Measurements from ENCODE around the gene CASTOR1. TPM values are rescaled to one million over a fixed set of nuclear protein-coding genes. Genes with fewer than 3 reads are reported as not detected.

CASTOR1 gene
- total RNA-seq, 1 experiment from 2014 or later, result 3.4 TPM

DNA sequence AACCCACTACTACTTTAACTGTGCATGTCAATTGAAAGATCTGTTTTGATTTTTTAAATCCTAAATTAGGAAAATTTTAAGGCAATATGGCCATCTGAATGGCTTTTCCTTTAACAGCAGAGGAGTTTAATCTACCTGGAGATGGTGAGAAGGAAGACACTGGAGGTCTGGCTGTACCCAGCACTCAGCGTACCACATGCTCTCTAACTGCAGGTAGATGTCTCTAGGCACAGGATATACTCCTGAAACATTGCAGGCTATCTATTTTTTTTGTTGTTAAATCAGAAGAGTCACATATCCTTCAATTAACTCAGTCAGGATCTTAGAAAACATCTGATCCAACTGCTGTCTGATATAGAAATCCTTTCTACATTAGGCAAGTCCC is 17.3 kb upstream of the CASTOR1 start:
- no peak for DNase-seq (ENCODE audit: low read depth, low spot score)
- in situ Hi-C loops (cut with HindIII; ENCODE audit: low pct_unique_long_range_greater_than_20kb, low sequenced_read_pairs), result no loop called here

DNA sequence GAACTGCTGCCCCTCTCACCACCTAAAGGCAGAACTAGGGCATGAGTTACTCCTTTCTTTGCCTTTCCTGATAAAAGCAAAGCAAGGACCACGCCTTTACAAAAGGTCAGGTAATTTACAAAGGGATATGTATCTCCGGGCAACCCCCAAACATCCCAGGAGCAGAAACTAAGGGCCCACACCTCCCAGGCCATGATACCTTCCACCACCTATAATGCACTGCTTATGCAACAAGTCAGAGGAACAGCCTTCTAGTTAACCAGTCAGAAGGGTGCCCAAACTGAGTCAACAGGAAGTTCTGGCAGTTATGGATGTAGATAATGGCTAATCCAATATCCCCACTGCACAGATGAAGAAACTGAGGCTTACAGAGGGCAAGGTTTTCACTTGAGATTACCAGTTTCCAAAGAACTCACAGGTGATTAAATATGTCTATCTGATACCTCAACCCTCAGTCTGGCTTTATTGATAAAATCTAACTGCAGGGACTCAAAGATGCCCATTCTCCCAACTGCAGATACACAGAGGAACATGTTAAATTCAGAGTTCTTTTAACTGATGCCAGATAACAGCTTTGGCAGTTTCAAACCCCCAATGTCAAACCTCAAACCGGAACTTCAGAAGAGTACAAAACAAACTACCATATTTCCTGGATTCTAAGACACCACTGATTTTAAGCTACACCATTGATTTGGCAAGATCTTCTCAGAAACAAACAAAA is 16.8 kb upstream of the CASTOR1 start:
- DNase-seq (ENCODE audit: low read depth, low spot score), result no peak
- in situ Hi-C loops (cut with HindIII; ENCODE audit: low pct_unique_long_range_greater_than_20kb, low sequenced_read_pairs), result no loop called here

DNA sequence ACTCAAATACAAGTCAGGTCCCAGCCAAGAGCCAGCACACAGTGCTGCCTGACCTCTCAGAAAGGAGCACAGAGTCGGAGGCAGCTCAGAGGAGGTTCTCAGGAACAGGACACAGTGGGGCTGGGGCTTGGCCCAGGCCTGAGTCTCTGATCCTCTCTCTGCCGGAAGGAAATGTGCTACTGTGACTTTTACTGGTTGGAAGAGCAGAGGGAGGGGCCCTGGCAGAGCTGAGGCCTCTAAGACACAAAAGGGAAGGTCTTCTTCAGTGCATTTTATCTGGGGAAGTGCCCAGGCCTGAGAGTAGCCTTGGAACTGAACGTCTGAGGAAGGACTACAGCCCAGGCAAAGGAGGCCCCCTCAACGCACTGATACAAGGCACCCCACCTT is 16.2 kb upstream of the CASTOR1 start:
- DNase-seq (ENCODE audit: low read depth, low spot score), result no peak
- in situ Hi-C loops (cut with HindIII; ENCODE audit: low pct_unique_long_range_greater_than_20kb, low sequenced_read_pairs), result no loop called here

DNA sequence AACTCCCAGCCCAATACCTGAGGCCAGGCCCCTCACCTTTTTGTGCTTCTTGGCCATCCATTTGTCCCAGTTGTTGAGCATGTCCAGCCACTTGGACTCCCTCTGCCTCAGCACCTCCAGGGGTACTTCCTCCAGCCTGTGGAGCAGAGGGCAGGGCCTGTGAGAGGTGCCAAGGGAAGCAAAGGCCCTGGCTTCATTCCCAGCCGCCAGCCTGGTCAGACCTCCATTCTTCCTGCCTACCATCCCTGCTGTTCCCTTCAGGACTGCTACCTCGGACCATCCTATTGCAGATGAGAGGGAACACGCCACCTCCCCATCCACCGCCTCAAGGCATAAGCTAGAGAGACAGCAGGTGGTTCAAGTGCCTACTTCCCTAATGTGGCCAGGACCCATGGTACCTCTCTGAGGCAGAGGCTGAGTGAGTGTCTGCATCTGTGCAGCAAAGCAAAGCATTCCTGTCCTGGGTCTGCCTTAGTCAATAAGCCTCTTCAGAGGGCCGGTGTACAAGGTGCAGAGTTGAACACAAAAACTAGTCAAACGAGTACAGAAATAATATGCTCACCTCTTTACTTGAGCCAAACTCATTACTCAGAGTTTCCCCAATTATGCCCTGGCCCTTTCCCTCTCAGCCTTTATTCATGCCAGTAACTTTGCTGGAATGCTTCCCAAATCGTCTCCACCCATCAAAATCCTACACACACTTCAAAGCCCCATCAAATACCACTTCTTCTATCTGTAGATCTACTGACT is 15.4 kb upstream of the CASTOR1 start:
- in situ Hi-C loops (cut with HindIII; ENCODE audit: low pct_unique_long_range_greater_than_20kb, low sequenced_read_pairs), result no loop called here
- no peak for DNase-seq (ENCODE audit: low read depth, low spot score)

DNA sequence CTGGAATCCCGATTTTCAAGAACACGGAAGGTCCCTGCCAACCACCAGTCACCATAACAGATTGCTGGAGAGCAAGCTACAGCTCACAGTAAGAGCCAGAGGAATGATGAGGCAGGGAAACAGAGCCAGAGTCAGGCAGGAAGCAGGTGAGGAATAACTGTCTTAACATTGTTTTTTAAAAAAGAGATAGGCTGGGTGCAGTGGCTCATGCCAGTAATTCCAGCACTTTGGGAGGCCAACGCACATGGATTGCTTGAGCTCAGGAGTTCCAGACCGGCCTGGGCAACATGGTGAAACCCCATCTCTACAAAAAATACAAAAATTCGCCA is 13.5 kb upstream of the CASTOR1 start:
- in situ Hi-C loops (cut with HindIII; ENCODE audit: low pct_unique_long_range_greater_than_20kb, low sequenced_read_pairs), result no loop called here
- DNase-seq (ENCODE audit: low read depth, low spot score), result no peak

DNA sequence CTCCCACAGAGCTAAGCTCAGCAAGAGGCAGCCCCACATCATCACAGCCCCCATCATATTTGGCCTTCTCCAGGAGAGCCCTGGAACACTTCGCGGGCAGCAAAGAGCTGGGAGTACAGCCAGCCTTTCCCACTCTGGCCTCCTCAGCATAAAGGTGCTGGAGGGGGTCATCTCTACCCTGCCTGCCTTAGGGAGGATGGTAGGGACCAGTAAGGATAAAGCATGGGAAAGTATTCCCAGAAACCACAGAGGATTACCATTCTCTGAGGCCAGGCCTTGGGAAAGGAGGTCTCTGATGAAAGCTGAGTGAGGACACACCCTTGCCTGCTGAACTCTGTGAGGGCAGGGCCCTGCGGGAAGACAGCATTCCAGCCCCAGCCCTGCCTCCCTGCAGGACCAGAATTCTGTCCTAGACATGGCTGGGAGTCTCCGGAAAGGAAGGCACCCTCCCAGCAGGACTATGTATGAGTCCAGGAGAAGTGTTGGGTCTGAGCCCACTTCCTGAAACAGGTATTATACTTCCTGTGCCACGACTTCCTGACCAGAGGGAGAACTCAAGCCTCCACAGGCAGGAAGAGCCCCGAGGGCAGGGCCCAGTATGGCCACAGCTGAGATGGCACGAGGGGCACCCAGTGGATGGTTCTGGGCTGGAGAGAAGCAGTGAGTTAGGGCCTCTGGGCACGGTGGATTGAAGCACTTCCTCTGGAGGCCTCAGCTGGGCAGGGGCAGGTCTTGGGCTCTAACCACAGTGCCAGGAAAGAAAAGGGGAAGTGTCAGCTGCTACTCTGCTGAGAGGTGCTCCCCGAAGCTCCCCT is 12.9 kb upstream of the CASTOR1 start:
- in situ Hi-C loops (cut with HindIII; ENCODE audit: low pct_unique_long_range_greater_than_20kb, low sequenced_read_pairs), result no loop called here
- DNase-seq (ENCODE audit: low read depth, low spot score), result no peak

DNA sequence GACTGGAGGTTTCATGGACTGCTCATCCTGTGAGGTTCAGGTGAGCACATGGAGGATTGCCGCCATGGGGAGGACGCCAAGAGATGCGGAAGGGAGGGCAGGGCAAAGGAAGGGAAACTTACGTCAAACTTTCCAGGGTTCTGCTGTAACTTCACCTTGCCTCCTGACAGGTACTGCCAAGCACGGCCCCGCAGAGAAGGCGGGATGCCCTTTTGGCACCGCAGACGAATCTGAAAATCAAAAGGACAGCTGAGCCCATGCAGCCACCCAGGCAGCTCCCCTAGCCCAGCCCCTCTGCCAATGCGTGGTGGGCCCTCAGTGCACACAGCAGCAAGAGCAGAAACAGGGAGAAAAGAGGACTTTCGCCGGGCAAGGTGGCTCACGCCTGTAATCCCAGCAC is 10.0 kb upstream of the CASTOR1 start:
- in situ Hi-C loops (cut with HindIII; ENCODE audit: low pct_unique_long_range_greater_than_20kb, low sequenced_read_pairs), result loop anchor here (25.0 kb wide), 1 partner anchor 88 kb away; the partner anchor contains the start of genes RNF215 and SEC14L2
- DNase-seq (ENCODE audit: low read depth, low spot score), result no peak

DNA sequence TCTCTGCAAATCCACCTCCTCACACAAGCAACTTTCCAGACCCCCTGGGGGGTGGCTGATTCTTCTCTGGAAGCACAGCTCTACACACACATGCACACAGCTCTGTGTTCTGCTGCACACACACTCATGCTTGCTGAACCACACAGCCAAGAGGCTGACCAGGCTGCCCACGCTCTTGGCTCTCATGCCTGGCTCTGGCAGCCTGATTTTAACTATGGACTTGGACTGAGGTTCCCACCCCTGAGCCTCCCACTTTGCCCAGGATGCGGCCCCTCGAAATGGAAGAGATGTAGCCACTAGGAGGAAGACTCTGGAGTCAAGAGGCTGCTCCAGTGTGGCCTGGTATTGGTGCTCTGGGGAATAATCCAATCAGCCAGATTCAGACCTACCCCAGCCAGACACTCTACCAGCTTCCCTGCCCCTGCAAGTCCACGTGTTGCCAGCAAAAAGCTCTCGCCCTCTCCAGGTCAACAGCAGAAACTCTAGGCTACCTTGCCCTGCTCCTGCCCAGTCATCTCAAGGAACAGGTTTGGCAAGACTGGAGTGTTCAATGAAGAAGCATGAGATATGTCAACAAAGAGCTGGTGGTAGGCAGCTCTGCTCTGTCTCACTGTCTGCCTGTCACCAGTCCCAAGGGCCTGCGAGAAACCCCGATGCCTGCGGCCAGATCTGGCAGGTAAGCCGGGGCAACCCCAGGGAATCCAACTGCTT is 8.8 kb upstream of the CASTOR1 start:
- DNase-seq (ENCODE audit: low read depth, low spot score), result no peak
- in situ Hi-C loops (cut with HindIII; ENCODE audit: low pct_unique_long_range_greater_than_20kb, low sequenced_read_pairs), result loop anchor here (25.0 kb wide), 1 partner anchor 89 kb away; the partner anchor contains the start of genes RNF215 and SEC14L2

DNA sequence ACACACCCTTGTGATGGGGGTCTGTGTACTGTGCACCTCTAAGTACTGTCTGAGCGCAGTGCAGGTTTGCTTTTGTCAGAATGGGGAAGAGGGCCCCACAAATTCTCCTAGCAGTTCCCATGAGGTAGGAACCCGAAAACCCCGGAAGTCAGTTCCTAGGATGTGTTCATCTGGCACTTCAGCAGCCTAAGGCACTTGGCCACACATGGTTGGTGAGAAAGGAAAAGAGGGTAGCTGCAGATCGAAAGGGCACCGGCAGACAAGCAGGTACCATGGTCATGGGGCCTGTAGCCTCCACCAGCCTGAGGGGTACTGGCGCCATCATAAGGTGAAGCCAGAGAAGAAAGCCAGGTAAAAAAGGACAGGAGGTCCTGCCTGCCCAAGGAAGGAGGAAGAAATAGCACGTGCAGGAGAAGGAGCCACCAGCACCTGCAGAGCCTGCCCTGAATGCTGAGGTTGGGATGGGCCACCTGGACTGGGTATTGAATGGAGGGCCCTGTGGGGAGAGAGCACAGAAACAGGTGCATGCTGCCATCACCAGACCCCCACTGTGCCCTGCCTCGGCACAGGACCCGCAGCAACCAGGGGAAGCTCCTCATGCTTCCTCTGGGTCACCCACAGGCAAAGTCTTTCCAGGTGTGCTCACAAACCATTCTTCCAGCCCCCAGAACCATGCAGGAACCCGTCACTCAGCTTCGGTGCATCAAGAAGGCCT is 8.1 kb upstream of the CASTOR1 start:
- no peak for DNase-seq (ENCODE audit: low read depth, low spot score)
- in situ Hi-C loops (cut with HindIII; ENCODE audit: low pct_unique_long_range_greater_than_20kb, low sequenced_read_pairs), result loop anchor here (25.0 kb wide), 1 partner anchor 90 kb away; the partner anchor contains the start of genes RNF215 and SEC14L2

DNA sequence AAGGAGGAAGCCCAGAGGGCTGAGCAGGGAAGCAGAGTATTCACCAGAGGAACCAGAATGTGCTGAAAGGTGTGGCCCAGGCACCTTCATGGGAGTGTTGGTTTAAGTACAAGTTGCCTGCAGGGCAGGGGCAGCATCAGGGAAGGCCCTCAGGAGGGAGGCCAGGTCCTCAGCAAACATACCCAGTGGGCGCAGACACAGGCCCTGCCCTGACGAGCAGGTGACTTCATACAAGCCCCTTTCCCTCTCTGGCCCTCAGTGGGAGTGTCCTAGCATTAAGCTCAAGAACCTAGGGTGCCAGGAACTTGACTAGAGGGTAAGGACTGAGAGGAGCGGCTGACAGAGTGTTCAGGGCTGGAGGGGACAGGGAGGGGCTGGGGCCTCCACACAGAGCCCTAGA is 7.5 kb upstream of the CASTOR1 start:
- in situ Hi-C loops (cut with HindIII; ENCODE audit: low pct_unique_long_range_greater_than_20kb, low sequenced_read_pairs), result loop anchor here (25.0 kb wide), 1 partner anchor 90 kb away; the partner anchor contains the start of genes RNF215 and SEC14L2
- DNase-seq (ENCODE audit: low read depth, low spot score), result no peak

DNA sequence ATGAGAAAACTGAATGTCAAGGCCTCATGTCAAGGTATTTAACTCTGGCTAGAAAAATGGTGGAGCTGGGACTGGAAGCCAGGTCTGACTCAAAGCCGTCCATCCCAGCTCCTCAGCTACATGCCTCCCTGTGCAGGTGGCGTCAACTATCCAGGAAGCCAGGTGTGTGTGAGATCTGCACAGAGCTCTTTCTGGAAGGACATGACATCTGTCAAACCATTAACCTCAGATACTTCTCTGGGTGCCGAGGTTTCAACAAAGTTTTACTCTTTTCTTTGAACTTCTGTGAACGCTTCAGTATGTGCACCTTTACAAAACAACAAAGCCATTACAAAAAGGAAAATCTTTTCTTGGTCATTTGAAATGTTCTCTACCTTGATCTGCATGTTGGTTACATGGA is 7.0 kb upstream of the CASTOR1 start:
- in situ Hi-C loops (cut with HindIII; ENCODE audit: low pct_unique_long_range_greater_than_20kb, low sequenced_read_pairs), result loop anchor here (25.0 kb wide), 1 partner anchor 91 kb away; the partner anchor contains the start of genes RNF215 and SEC14L2
- no peak for DNase-seq (ENCODE audit: low read depth, low spot score)

DNA sequence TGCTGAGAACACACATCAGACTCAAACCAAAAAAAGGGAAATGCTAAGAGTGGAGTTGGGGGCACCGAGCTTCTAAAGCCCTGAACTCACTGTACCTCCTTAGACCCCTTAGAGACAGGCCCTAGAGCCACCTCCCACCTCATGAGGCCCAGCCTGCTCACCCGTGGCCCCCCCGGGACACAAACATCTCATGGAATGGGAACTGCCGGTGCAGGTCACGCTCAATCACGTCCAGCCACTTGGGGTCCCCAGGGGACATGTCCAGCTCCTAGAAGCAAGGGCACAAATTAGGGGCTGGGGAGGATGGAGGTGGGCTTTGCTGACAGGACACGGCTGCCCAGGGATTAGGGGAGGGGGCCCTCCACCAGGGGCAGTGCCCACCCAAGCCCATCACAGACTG is 6.3 kb upstream of the CASTOR1 start:
- in situ Hi-C loops (cut with HindIII; ENCODE audit: low pct_unique_long_range_greater_than_20kb, low sequenced_read_pairs), result loop anchor here (25.0 kb wide), 1 partner anchor 92 kb away; the partner anchor contains the start of genes RNF215 and SEC14L2
- no peak for DNase-seq (ENCODE audit: low read depth, low spot score)

DNA sequence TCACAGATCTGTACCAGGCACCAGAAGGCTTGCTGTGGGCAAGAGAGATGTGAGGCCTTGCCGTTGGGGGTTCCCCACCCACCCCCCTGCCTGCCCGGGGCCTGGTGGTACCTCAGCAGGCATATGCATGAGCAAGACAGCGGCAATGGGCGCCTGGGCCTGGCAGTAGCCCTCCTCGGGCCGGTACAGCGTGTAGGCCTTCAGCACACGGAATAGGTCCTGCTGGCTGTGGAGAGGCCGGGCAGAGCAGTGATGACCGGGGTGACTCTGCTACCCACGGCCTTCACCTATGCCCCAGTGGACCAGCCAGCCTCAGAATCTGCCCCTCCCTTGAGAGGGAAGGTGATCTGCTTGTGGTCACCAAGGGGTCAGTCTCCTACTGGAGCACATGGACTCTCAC is 5.5 kb upstream of the CASTOR1 start:
- DNase-seq (ENCODE audit: low read depth, low spot score), result no peak
- in situ Hi-C loops (cut with HindIII; ENCODE audit: low pct_unique_long_range_greater_than_20kb, low sequenced_read_pairs), result loop anchor here (25.0 kb wide), 1 partner anchor 92 kb away; the partner anchor contains the start of genes RNF215 and SEC14L2

DNA sequence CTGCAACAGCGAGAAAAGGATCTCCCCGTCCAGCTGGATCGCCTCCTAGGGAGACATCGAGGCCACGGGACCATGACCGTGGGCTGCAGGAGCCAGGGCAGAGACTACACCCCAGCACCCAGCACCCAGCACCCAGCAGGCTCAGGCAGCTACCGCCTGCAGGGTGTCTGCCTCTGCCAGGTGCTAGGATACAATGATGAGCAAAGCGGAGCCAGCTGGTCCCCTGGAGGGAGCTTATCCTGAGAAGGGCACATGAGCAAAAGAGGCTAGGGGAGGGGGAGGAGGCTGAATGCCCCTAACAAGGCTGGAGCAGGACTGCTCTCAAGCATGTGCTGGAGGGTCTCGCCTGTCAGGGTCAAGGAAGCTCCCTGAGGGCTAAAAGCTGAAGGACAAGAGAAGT is 4.8 kb upstream of the CASTOR1 start:
- in situ Hi-C loops (cut with HindIII; ENCODE audit: low pct_unique_long_range_greater_than_20kb, low sequenced_read_pairs), result loop anchor here (25.0 kb wide), 1 partner anchor 93 kb away; the partner anchor contains the start of genes RNF215 and SEC14L2
- no peak for DNase-seq (ENCODE audit: low read depth, low spot score)

DNA sequence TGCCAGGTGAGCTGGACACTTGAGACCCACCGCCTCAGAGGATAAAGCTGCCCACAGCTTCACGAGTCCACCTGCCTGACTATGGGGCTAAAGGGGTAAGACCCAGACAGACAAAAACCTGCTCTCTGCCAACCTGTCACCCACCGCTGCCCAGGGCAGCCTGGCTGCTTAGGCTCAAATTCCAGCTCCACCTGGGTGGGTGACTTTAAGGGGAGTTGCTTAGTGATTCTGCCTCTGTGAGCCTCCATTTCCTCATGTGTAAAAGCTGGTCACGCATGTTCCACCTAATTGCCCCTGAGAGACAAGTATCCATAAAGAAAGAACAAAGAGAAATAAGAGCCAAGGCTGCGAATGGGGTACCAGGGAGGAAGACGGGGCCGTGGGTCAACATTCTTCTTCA is 3.7 kb upstream of the CASTOR1 start:
- DNase-seq (ENCODE audit: low read depth, low spot score), result no peak
- in situ Hi-C loops (cut with HindIII; ENCODE audit: low pct_unique_long_range_greater_than_20kb, low sequenced_read_pairs), result loop anchor here (25.0 kb wide), 1 partner anchor 94 kb away; the partner anchor contains the start of genes RNF215 and SEC14L2

DNA sequence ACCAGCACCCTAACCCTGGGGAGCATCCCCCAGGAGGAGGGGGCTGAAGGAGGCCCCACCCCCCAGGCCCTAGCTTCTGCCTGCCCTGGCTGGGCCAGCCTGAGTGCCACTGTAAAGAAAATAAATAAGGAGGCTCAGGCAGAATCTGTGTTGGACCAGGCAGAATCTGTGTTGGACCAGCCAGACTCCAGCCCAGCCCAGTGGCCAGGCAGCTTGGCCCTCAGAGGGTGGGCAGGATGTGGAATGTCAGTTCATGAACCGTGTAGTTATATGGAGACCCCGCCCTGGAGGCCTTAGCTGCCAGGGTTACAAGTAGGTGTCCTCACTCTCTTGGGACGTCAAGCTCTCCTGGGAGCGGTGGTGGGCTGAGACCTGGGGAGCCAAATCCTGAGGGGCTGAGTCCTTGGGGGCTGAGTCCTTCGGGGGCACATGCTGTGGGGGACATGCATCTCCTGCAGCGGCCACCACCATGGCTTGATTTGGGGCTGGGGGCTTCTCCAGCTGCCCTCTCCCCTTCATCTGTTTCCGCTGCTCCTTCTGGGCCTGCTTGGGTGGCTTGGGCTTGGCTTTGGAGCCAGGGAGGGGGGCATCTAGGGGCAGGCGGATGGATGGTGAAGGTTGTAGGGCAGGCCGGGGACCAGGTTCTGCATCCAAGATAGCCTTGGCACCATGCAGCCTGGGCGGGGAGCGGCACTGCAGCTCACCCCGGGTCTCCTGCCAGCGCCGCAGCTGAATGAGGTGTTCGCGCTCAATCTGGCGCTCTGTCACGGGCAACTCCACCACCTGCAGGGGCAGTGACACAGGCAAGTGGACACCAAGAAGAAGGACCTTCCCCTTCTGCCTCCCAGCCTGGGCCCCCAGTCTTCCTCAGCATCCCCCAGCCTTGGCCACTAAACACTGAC is 3.0 kb upstream of the CASTOR1 start:
- no peak for DNase-seq (ENCODE audit: low read depth, low spot score)
- in situ Hi-C loops (cut with HindIII; ENCODE audit: low pct_unique_long_range_greater_than_20kb, low sequenced_read_pairs), result loop anchor here (25.0 kb wide), 1 partner anchor 95 kb away; the partner anchor contains the start of genes RNF215 and SEC14L2

Measured in SK-MEL-5 (cell line).